ENCODE data around the gene GPR161. TPM values are rescaled to one million over a fixed set of nuclear protein-coding genes. Genes with fewer than 3 reads are reported as not detected.
A peak's percentile ranks its signal among the peaks of the same experiment; 100 is the strongest.

GPR161 gene
- total and polyA plus RNA-seq, 9 of the 15 experiments (the other 6 are each of a cell fraction or from before 2014, with no cell fraction given), result 0.15 to 2.4 (median 0.76) TPM

GRCh38 chr1:168180148-168180524 lies 43.4 kb upstream of the GPR161 start:
- Histone ChIP-seq H3K4me1 (replicated peaks in 1 of 2; ENCODE audit: control insufficient read depth in 2 of 2, insufficient read depth in 2 of 2, low read length in 2 of 2) (peaks cover 6 to 11% of the 10 kb centered on the region in 2 experiments; a peak in 4 of 5 replicates), H3K9ac (ENCODE audit: insufficient read depth in 1 of 2, low read depth in 2 of 2, low read length in 2 of 2) (peak overlapping the region; percentile 77 to 78; a peak in 3 of 4 replicates), H3K27me3 (ENCODE audit: control insufficient read depth in 2 of 2, insufficient read depth in 2 of 2, low read length in 2 of 2) (no peaks in the 10 kb centered on the region), H4K20me1 (replicated peaks; ENCODE audit: control insufficient read depth, insufficient read depth, low read length) (no peaks in the 10 kb centered on the region), H3K9me1 (ENCODE audit: control insufficient read depth, insufficient read depth, low read length) (no peaks in the 10 kb centered on the region), H2AFZ (ENCODE audit: low read depth, low read length) (peak overlapping the region; percentile 99), H3K27ac (ENCODE audit: extremely low read depth, low read depth, low read length) (peak overlapping the region; percentile 84), H3K9me3 (replicated peaks; ENCODE audit: control insufficient read depth, insufficient read depth, low read depth, low read length) (no peaks in the 10 kb centered on the region), H3K36me3 (ENCODE audit: control insufficient read depth, insufficient read depth, low read length) (peaks cover 17% of the 10 kb centered on the region), H3K4me3 (peak overlapping the region; percentile 62), H3K4me2 (ENCODE audit: insufficient read depth, low read length) (peak overlapping the region; percentile 92), H3K79me2 (ENCODE audit: control insufficient read depth, insufficient read depth, low read length) (peaks cover 50% of the 10 kb centered on the region)
- no TSS peak for BruUV-seq (replicated peaks)
- ATAC-seq (no peak), DNase-seq (ENCODE audit: extremely low read depth in 1 of 4, low spot score in 3 of 4) (no peak), FAIRE-seq (peak; percentile 48)
- WGBS (ENCODE audit: insufficient coverage, low coverage, missing lambda C conversion rate), result 0% methylated on average over 2 of the region's 2 CpGs
- in situ Hi-C loops (cut with MboI) (no loop called here), intact Hi-C loops (cut with micrococcal nuclease) (no loop called here)
- ChIA-PET CTCF (ENCODE audit: low intra/inter-chr PET ratio) (no interaction called here), POLR2A (interaction anchor here (1.0 kb wide), 3 partner anchors 9 to 270 kb away, joined by 3 to 4 read pairs (median 3); no protein-coding TSS in a partner anchor)
- TF ChIP-seq PTTG1 (tag; IDR thresholded peaks at IDR 0.05; ENCODE audit: low read depth), result no peak
- peak; percentile 8 for TF ChIP-seq KDM5B (IDR thresholded peaks at IDR 0.05; ENCODE audit: insufficient replicate concordance, low read depth, low read length)
- 0 out of 2 replicates have a peak, but pooled peaks have one; percentile 20 for TF ChIP-seq CTBP1 (IDR thresholded peaks at IDR 0.05; ENCODE audit: borderline replicate concordance)
- no peak for TF ChIP-seq BRF1 (IDR thresholded peaks at IDR 0.05; ENCODE audit: borderline replicate concordance, extremely low read depth, insufficient read length)
- TF ChIP-seq ETV6 (IDR thresholded peaks at IDR 0.05; ENCODE audit: borderline replicate concordance in 1 of 2, low read depth in 2 of 2, low read length in 1 of 2), result no peak
- TF ChIP-seq ETV6 (CRISPR knock-in tag; IDR thresholded peaks at IDR 0.05; ENCODE audit: borderline replicate concordance), result no peak
- no peak for TF ChIP-seq CAMTA2 (CRISPR knock-in tag; conservative IDR thresholded peaks at IDR 0.05)
- TF ChIP-seq SETDB1 (IDR thresholded peaks at IDR 0.05; ENCODE audit: low read length), result no peak
- no peak for TF ChIP-seq ZFP91 (CRISPR knock-in tag; IDR thresholded peaks at IDR 0.05)
- TF ChIP-seq ZNF175 (CRISPR knock-in tag; IDR thresholded peaks at IDR 0.05; ENCODE audit: low read depth), result 0 out of 2 replicates have a peak, but pooled peaks have one; percentile 7
- no peak for TF ChIP-seq TRIM25 (IDR thresholded peaks at IDR 0.05; ENCODE audit: borderline replicate concordance)
- no peak for TF ChIP-seq ZFP1 (CRISPR knock-in tag; IDR thresholded peaks at IDR 0.05)
- TF ChIP-seq ZNF780A (CRISPR knock-in tag; IDR thresholded peaks at IDR 0.05), result no peak
- TF ChIP-seq MECOM (CRISPR knock-in tag; IDR thresholded peaks at IDR 0.05), result no peak
- no peak for TF ChIP-seq ZBTB33 (CRISPR knock-in tag; IDR thresholded peaks at IDR 0.05)
- no peak for TF ChIP-seq CREB3 (tag; conservative IDR thresholded peaks at IDR 0.05; ENCODE audit: low read depth)

Measured in K562 (cell line).